HepG2 (cell line): Measurements from ENCODE around the gene HLCS. TPM values are rescaled to one million over a fixed set of nuclear protein-coding genes. Genes with fewer than 3 reads are reported as not detected.
A peak's percentile ranks its signal among the peaks of the same experiment; 100 is the strongest.

Experiments used
- DR1 ChIP-seq: sonication (generic); formaldehyde crosslinking; IDR thresholded peaks from 2 replicates; pipeline ENCODE4 v1.8.0; 2021; ENCODE audit warnings: mild to moderate bottlenecking, missing genetic modification reagents, inconsistent platforms
- E2F2 ChIP-seq: sonication (generic); formaldehyde crosslinking; IDR thresholded peaks from 2 replicates; pipeline ENCODE4 v1.4.0; 2020; ENCODE audit warnings: missing genetic modification reagents, borderline replicate concordance
- EP300 ChIP-seq, 3 experiments: sonication (generic) in 1 of 3; formaldehyde crosslinking in 1 of 3; IDR thresholded peaks; 2 replicates each; pipeline versions ENCODE4 v1.5.1 to v1.6.1; 2011 to 2020; ENCODE audit warnings: low read depth in 2 of 3, low read length in 2 of 3, borderline replicate concordance in 1 of 3, improper control_type of control experiment in 1 of 3, mild to moderate bottlenecking in 1 of 3, missing genetic modification reagents in 1 of 3, moderate library complexity in 1 of 3
- FOSL2 ChIP-seq: sonication (generic); formaldehyde crosslinking; IDR thresholded peaks from 2 replicates; pipeline ENCODE4 v1.4.0; 2020; ENCODE audit warnings: missing genetic modification reagents
- HMG20B ChIP-seq: conservative IDR thresholded peaks from 2 replicates; pipeline ENCODE4 v1.6.1; 2016; ENCODE audit warnings: missing genetic modification reagents, missing compliant biosample characterization
- HNRNPLL ChIP-seq: fragments of 200-400 bp; formaldehyde crosslinking; IDR thresholded peaks from 2 replicates; pipeline ENCODE4 v1.6.1; 2017; ENCODE audit warnings: mild to moderate bottlenecking, low read depth, low read length; ENCODE audit not compliant: poor library complexity, severe bottlenecking
- HOXA3 ChIP-seq: sonication (generic); formaldehyde crosslinking; IDR thresholded peaks from 2 replicates; pipeline ENCODE4 v1.5.0; 2020; ENCODE audit warnings: missing genetic modification reagents
- IRF1 ChIP-seq: sonication (generic); formaldehyde crosslinking; IDR thresholded peaks from 2 replicates; pipeline ENCODE4 v1.4.0; 2020; ENCODE audit warnings: low read depth, mild to moderate bottlenecking, missing genetic modification reagents
- MTA1 ChIP-seq: sonication (generic); formaldehyde crosslinking; IDR thresholded peaks from 2 replicates; pipeline ENCODE4 v1.4.0; 2020; ENCODE audit warnings: missing genetic modification reagents, mild to moderate bottlenecking, borderline replicate concordance
- NFE2L1 ChIP-seq: sonication (generic); formaldehyde crosslinking; IDR thresholded peaks from 2 replicates; pipeline ENCODE4 v1.4.0; 2020; ENCODE audit warnings: missing genetic modification reagents, mild to moderate bottlenecking, borderline replicate concordance
- PPARG ChIP-seq: conservative IDR thresholded peaks from 2 replicates; pipeline ENCODE4 v1.6.1; 2016; ENCODE audit warnings: missing biosample characterization, missing genetic modification reagents
- SP2 ChIP-seq: sonication (generic); formaldehyde crosslinking; IDR thresholded peaks from 2 replicates; pipeline ENCODE4 v1.5.1; 2020; ENCODE audit warnings: mild to moderate bottlenecking, missing genetic modification reagents
- TAF15 ChIP-seq: fragments of 200-400 bp; formaldehyde crosslinking; IDR thresholded peaks from one replicate; pipeline ENCODE4 v1.6.1; 2018; ENCODE audit warnings: mild to moderate bottlenecking, low read depth, low read length; ENCODE audit not compliant: poor library complexity, severe bottlenecking
- TEF ChIP-seq: sonication (generic); formaldehyde crosslinking; IDR thresholded peaks from 2 replicates; pipeline ENCODE4 v1.5.0; 2020; ENCODE audit warnings: missing genetic modification reagents
- TFAP4 ChIP-seq: sonication (generic); IDR thresholded peaks from 2 replicates; pipeline ENCODE4 v1.6.1; 2016; ENCODE audit warnings: low read depth, borderline replicate concordance
- THYN1 ChIP-seq: sonication (generic); formaldehyde crosslinking; IDR thresholded peaks from 2 replicates; pipeline ENCODE4 v1.8.1; 2023; ENCODE audit warnings: low read depth, mild to moderate bottlenecking, moderate library complexity, missing genetic modification reagents, borderline replicate concordance
- USF2 ChIP-seq, 2 experiments: sonication (generic) in 1 of 2; formaldehyde crosslinking in 1 of 2; IDR thresholded peaks; 2 replicates each; pipeline versions ENCODE4 v1.5.1 to v1.6.1; 2011 to 2020; ENCODE audit warnings: borderline replicate concordance in 1 of 2, low read depth in 1 of 2, low read length in 1 of 2, mild to moderate bottlenecking in 1 of 2, missing genetic modification reagents in 1 of 2, moderate library complexity in 1 of 2
- ZNF616 ChIP-seq: sonication (generic); formaldehyde crosslinking; IDR thresholded peaks from 2 replicates; pipeline ENCODE4 v1.5.0; 2020; ENCODE audit warnings: low read depth, mild to moderate bottlenecking, missing genetic modification reagents
- ZNF790 ChIP-seq: sonication (generic); formaldehyde crosslinking; IDR thresholded peaks from 2 replicates; pipeline ENCODE4 v1.8.0; 2022; ENCODE audit warnings: missing genetic modification reagents, mild to moderate bottlenecking, borderline replicate concordance
- ZNF841 ChIP-seq: sonication (generic); formaldehyde crosslinking; IDR thresholded peaks from 2 replicates; pipeline ENCODE4 v1.8.1; 2023; ENCODE audit warnings: missing genetic modification reagents, borderline replicate concordance
- ZSCAN9 ChIP-seq: IDR thresholded peaks from 2 replicates; pipeline ENCODE4 v1.6.1; 2016; ENCODE audit warnings: borderline replicate concordance
- polyA plus RNA-seq, 8 experiments: library from polyadenylated mRNA; depleted of rRNA in 3 of 8; stranded (reverse) in 7 of 8; unstranded in 1 of 8; fragments of >200 nt; fragmentation: Illumina TruSeq in 4 of 8; extraction: Trizol in 4 of 8; gene quantifications; 2 replicates each; pipeline versions ENCODE4 v1.2.1 to v1.2.3, GENCODE V29; 2011 to 2016; ENCODE audit warnings: low read depth in 4 of 8, missing spikeins in 1 of 8, mixed read lengths in 1 of 8; ENCODE audit not compliant: insufficient read depth in 1 of 8
- total RNA-seq, 5 experiments: library from RNA; depleted of rRNA; stranded (reverse); fragments of >200 nt; fragmentation: Illumina TruSeq; extraction: Trizol; gene quantifications; 2 replicates each; pipeline ENCODE4 v1.2.3, GENCODE V29; 2016; ENCODE audit warnings: low read depth in 1 of 5

The HLCS gene
- total and polyA plus RNA-seq, 2 of the 13 experiments (the other 11 are each of a cell fraction or from before 2014, with no cell fraction given) = 7.9 to 12.3 TPM

GRCh38 chr21:36730291-36731281 is 235.9 kb downstream of the HLCS start (continued):
- no peak for TF ChIP-seq ZSCAN9
- TF ChIP-seq NFE2L1 = no peak
- no peak for TF ChIP-seq ZNF616
- TF ChIP-seq PPARG (CRISPR knock-in tag) = peak; percentile 36; the same call in 1 of the 2 replicates
- no peak for TF ChIP-seq USF2 (IDR thresholded peaks at IDR 0.05; ENCODE audit: low read depth, low read length)
- TF ChIP-seq USF2 (CRISPR knock-in tag; IDR thresholded peaks at IDR 0.05; ENCODE audit: borderline replicate concordance) = no peak
- TF ChIP-seq E2F2 (CRISPR knock-in tag) = no peak
- TF ChIP-seq THYN1 (CRISPR knock-in tag) = no peak
- TF ChIP-seq HNRNPLL = peak; percentile 48
- TF ChIP-seq TEF (CRISPR knock-in tag) = no peak
- TF ChIP-seq SP2 = no peak
- TF ChIP-seq EP300 (IDR thresholded peaks at IDR 0.05; ENCODE audit: low read depth in 2 of 2, low read length in 2 of 2) = peak in 1 of 2 experiments; percentile 77; a peak in 3 of 4 replicates
- TF ChIP-seq EP300 (CRISPR knock-in tag; IDR thresholded peaks at IDR 0.05; ENCODE audit: borderline replicate concordance) = peak; percentile 87
- no peak for TF ChIP-seq TFAP4
- no peak for TF ChIP-seq TAF15
- TF ChIP-seq HOXA3 (CRISPR knock-in tag) = peak; percentile 61
- TF ChIP-seq HMG20B (CRISPR knock-in tag) = peak; percentile 67; the same call in 1 of the 2 replicates
- TF ChIP-seq DR1 (CRISPR knock-in tag) = no peak
- no peak for TF ChIP-seq IRF1
- peak; percentile 52 for TF ChIP-seq FOSL2 (CRISPR knock-in tag)
- TF ChIP-seq ZNF790 = no peak
- peak; percentile 87 for TF ChIP-seq MTA1 (CRISPR knock-in tag)
- no peak for TF ChIP-seq ZNF841 (CRISPR knock-in tag)
